ENCODE results near the gene NCDN. TPM values are rescaled to one million over a fixed set of nuclear protein-coding genes. Genes with fewer than 3 reads are reported as not detected.
"Not testable (repeated sequence)": the region's sequence is repeated elsewhere in the genome, so short reads cannot be mapped to it uniquely, and the experiment has no call there.

Gene NCDN
- total RNA-seq, 2 donors from 2014 or later, result 25.3 to 33.4 TPM

- Mint-ChIP-seq H3K27me3 (ENCODE audit: insufficient read depth) (peaks cover 93% of the 10 kb centered on the region), H3K4me1 (peaks cover 11% of the 10 kb centered on the region), H3K27ac (no peak overlapping the region), H3K4me3 (no peak overlapping the region), H3K9me3 (no peaks in the 10 kb centered on the region), H3K36me3 (ENCODE audit: low read depth) (no peaks in the 10 kb centered on the region)
- Histone ChIP-seq H3K4me1 (ENCODE audit: control insufficient read depth, insufficient read depth, low read length) (no peaks in the 10 kb centered on the region), H3K27me3 (ENCODE audit: control insufficient read depth, insufficient read depth, low read length, poor library complexity, severe bottlenecking) (peaks cover 90% of the 10 kb centered on the region), H3K36me3 (ENCODE audit: control insufficient read depth, insufficient read depth, low read length) (no peaks in the 10 kb centered on the region), H3K4me3 (ENCODE audit: low read length) (no peak overlapping the region), H3K9ac (ENCODE audit: extremely low read depth, low read length, poor library complexity, severe bottlenecking) (no peak overlapping the region), H3K27ac (ENCODE audit: low read depth, low read length) (no peak overlapping the region), H3K9me3 (ENCODE audit: control insufficient read depth, low read length) (no peaks in the 10 kb centered on the region)
- 77% methylated on average over 13 to 30 of the region's 30 CpGs for WGBS, 2 experiments (ENCODE audit: insufficient coverage in 1 of 2, insufficient read length in 1 of 2)
- no peak for TF ChIP-seq CTCF (conservative IDR thresholded peaks at IDR 0.05)
- peak; percentile 73 for DNase-seq
Observed at GRCh38 chr1:35574655-35575415, 17.2 kb downstream of the NCDN start.

GRCh38 chr1:35575416-35575958 lies 17.9 kb downstream of the NCDN start:
- WGBS, 2 experiments (ENCODE audit: insufficient coverage in 1 of 2, insufficient read length in 1 of 2), result 76 to 87% methylated on average over 4 to 5 of the region's 5 CpGs
- no peaks in the 10 kb centered on the region for H3K9me3 Mint-ChIP-seq
- peaks cover 91% of the 10 kb centered on the region for H3K27me3 Mint-ChIP-seq (ENCODE audit: insufficient read depth)
- H3K4me1 ChIP-seq (ENCODE audit: control insufficient read depth, insufficient read depth, low read length), result no peaks in the 10 kb centered on the region
- H3K27me3 ChIP-seq (ENCODE audit: control insufficient read depth, insufficient read depth, low read length, poor library complexity, severe bottlenecking), result peaks cover 83% of the 10 kb centered on the region
- H3K27ac ChIP-seq (ENCODE audit: low read depth, low read length), result no peak overlapping the region
- H3K4me3 Mint-ChIP-seq, result no peak overlapping the region
- H3K36me3 ChIP-seq (ENCODE audit: control insufficient read depth, insufficient read depth, low read length), result no peaks in the 10 kb centered on the region
- peaks cover 11% of the 10 kb centered on the region for H3K4me1 Mint-ChIP-seq
- no peak overlapping the region for H3K4me3 ChIP-seq (ENCODE audit: low read length)
- no peak for TF ChIP-seq CTCF (conservative IDR thresholded peaks at IDR 0.05)
- no peaks in the 10 kb centered on the region for H3K9me3 ChIP-seq (ENCODE audit: control insufficient read depth, low read length)
- no peak overlapping the region for H3K9ac ChIP-seq (ENCODE audit: extremely low read depth, low read length, poor library complexity, severe bottlenecking)
- H3K36me3 Mint-ChIP-seq (ENCODE audit: low read depth), result no peaks in the 10 kb centered on the region
- H3K27ac Mint-ChIP-seq, result no peak overlapping the region
- DNase-seq, result no peak

- Histone ChIP-seq H3K9ac (ENCODE audit: extremely low read depth, low read length, poor library complexity, severe bottlenecking) (no peak overlapping the region), H3K4me1 (ENCODE audit: control insufficient read depth, insufficient read depth, low read length) (no peaks in the 10 kb centered on the region), H3K9me3 (ENCODE audit: control insufficient read depth, low read length) (no peaks in the 10 kb centered on the region), H3K27me3 (ENCODE audit: control insufficient read depth, insufficient read depth, low read length, poor library complexity, severe bottlenecking) (peaks cover 76% of the 10 kb centered on the region), H3K27ac (ENCODE audit: low read depth, low read length) (no peak overlapping the region), H3K4me3 (ENCODE audit: low read length) (no peak overlapping the region), H3K36me3 (ENCODE audit: control insufficient read depth, insufficient read depth, low read length) (no peaks in the 10 kb centered on the region)
- peaks cover 84% of the 10 kb centered on the region for H3K27me3 Mint-ChIP-seq (ENCODE audit: insufficient read depth)
- no peak for TF ChIP-seq CTCF (conservative IDR thresholded peaks at IDR 0.05)
- 67 to 83% methylated on average over 6 to 10 of the region's 10 CpGs for WGBS, 2 experiments (ENCODE audit: insufficient coverage in 1 of 2, insufficient read length in 1 of 2)
- no peaks in the 10 kb centered on the region for H3K9me3 Mint-ChIP-seq
- H3K4me3 Mint-ChIP-seq, result peak overlapping the region; percentile 58
- no peaks in the 10 kb centered on the region for H3K36me3 Mint-ChIP-seq (ENCODE audit: low read depth)
- no peak overlapping the region for H3K27ac Mint-ChIP-seq
- peaks cover 11% of the 10 kb centered on the region for H3K4me1 Mint-ChIP-seq
- DNase-seq, result no peak
Observed at GRCh38 chr1:35576061-35576765, 18.6 kb downstream of the NCDN start.

GRCh38 chr1:35576766-35577070 lies 19.1 kb downstream of the NCDN start:
- H3K9ac ChIP-seq (ENCODE audit: extremely low read depth, low read length, poor library complexity, severe bottlenecking); H3K36me3 Mint-ChIP-seq (ENCODE audit: low read depth); H3K27ac Mint-ChIP-seq; H3K36me3 ChIP-seq (ENCODE audit: control insufficient read depth, insufficient read depth, low read length); H3K4me1 ChIP-seq (ENCODE audit: control insufficient read depth, insufficient read depth, low read length); H3K9me3 ChIP-seq (ENCODE audit: control insufficient read depth, low read length); H3K27ac ChIP-seq (ENCODE audit: low read depth, low read length); H3K4me3 ChIP-seq (ENCODE audit: low read length); DNase-seq; H3K9me3 Mint-ChIP-seq: not testable (repeated sequence)
- peaks cover 79% of the 10 kb centered on the region for H3K27me3 Mint-ChIP-seq (ENCODE audit: insufficient read depth)
- H3K4me1 Mint-ChIP-seq, result peaks cover 11% of the 10 kb centered on the region
- peak overlapping the region; percentile 58 for H3K4me3 Mint-ChIP-seq
- peaks cover 71% of the 10 kb centered on the region for H3K27me3 ChIP-seq (ENCODE audit: control insufficient read depth, insufficient read depth, low read length, poor library complexity, severe bottlenecking)
- WGBS, 2 experiments (ENCODE audit: insufficient coverage in 1 of 2, insufficient read length in 1 of 2), result 30 to 63% methylated on average over 12 to 37 of the region's 37 CpGs

All from endodermal cell (in vitro differentiated cells).